KMS-11 (cell line): ENCODE data around the gene FAM83G.

Experiments used
- H2AFZ ChIP-seq: fragments of 200-600 bp; sonication (generic); 2 replicates; pipeline ENCODE4 v1.6.1; 2016; ENCODE audit warnings: antibody characterized with exemption, mixed run types, low read depth
- H3K27ac ChIP-seq: fragments of 200-600 bp; sonication (generic); 2 replicates; pipeline ENCODE4 v1.6.1; 2016; ENCODE audit warnings: mild to moderate bottlenecking, mixed run types
- H3K27me3 ChIP-seq: fragments of 200-600 bp; sonication (generic); 2 replicates; pipeline ENCODE4 v1.6.1; 2017; ENCODE audit warnings: mild to moderate bottlenecking, low read depth, mixed run types, moderate library complexity; ENCODE audit not compliant: insufficient read depth
- H3K36me3 ChIP-seq: fragments of 200-600 bp; sonication (generic); 2 replicates; pipeline ENCODE4 v1.6.1; 2017; ENCODE audit warnings: mild to moderate bottlenecking, mixed run types; ENCODE audit not compliant: insufficient read depth
- H3K4me1 ChIP-seq: fragments of 200-600 bp; sonication (generic); 2 replicates; pipeline ENCODE4 v1.6.1; 2016; ENCODE audit warnings: mild to moderate bottlenecking, low read depth, mixed run types; ENCODE audit not compliant: poor library complexity, severe bottlenecking
- H3K4me2 ChIP-seq: fragments of 200-600 bp; sonication (generic); 2 replicates; pipeline ENCODE4 v1.7.0; 2016; ENCODE audit warnings: mild to moderate bottlenecking, mixed run types
- H3K4me3 ChIP-seq: fragments of 200-600 bp; sonication (generic); IDR thresholded peaks from 2 replicates; pipeline ENCODE4 v1.6.1; 2017; ENCODE audit warnings: low read depth, low read length, mixed read lengths; ENCODE audit not compliant: insufficient read depth
- H3K79me2 ChIP-seq: fragments of 200-600 bp; sonication (generic); 2 replicates; pipeline ENCODE4 v1.6.1; 2016; ENCODE audit warnings: low read depth, mixed run types; ENCODE audit not compliant: insufficient read depth
- H3K9ac ChIP-seq: fragments of 200-600 bp; sonication (generic); 2 replicates; pipeline ENCODE4 v1.6.1; 2016; ENCODE audit warnings: mild to moderate bottlenecking, mixed run types
- H4K20me1 ChIP-seq: fragments of 200-600 bp; sonication (generic); 2 replicates; pipeline ENCODE4 v1.6.1; 2016; ENCODE audit warnings: mild to moderate bottlenecking, mixed run types; ENCODE audit not compliant: insufficient read depth
- CTCF ChIP-seq: fragments of 200-600 bp; sonication (generic); conservative IDR thresholded peaks from 2 replicates; pipeline ENCODE4 v1.6.1; 2017; ENCODE audit warnings: low read depth, mild to moderate bottlenecking, antibody characterized with exemption, low read length, moderate library complexity, mixed read lengths

The FAM83G gene

GRCh38 chr17:18990331-18990730 is 14.2 kb downstream of the FAM83G start:
- Histone ChIP-seq H3K4me3 (no peak overlapping the region), H3K27me3 (no peaks in the 10 kb centered on the region), H3K9ac (no peak overlapping the region), H3K4me2 (no peak overlapping the region), H2AFZ (no peak overlapping the region), H3K79me2 (no peaks in the 10 kb centered on the region), H3K4me1 (peaks cover 8% of the 10 kb centered on the region), H4K20me1 (no peaks in the 10 kb centered on the region), H3K36me3 (no peaks in the 10 kb centered on the region), H3K27ac (no peak overlapping the region)
- TF ChIP-seq CTCF, result no peak

- no peak overlapping the region for H2AFZ ChIP-seq
- H3K36me3 ChIP-seq, result no peaks in the 10 kb centered on the region
- TF ChIP-seq CTCF, result no peak
- no peak overlapping the region for H3K4me2 ChIP-seq
- H3K27ac ChIP-seq, result no peak overlapping the region
- H3K4me3 ChIP-seq, result no peak overlapping the region
- no peaks in the 10 kb centered on the region for H4K20me1 ChIP-seq
- H3K4me1 ChIP-seq, result peaks cover 8% of the 10 kb centered on the region
- no peak overlapping the region for H3K9ac ChIP-seq
- H3K79me2 ChIP-seq, result no peaks in the 10 kb centered on the region
- H3K27me3 ChIP-seq, result no peaks in the 10 kb centered on the region
These were observed 15.9 kb downstream of the FAM83G start for GRCh38 chr17:18988546-18989173.

GRCh38 chr17:18987862-18988545 is 16.6 kb downstream of the FAM83G start:
- TF ChIP-seq CTCF, result no peak
- Histone ChIP-seq H3K4me3 (no peak overlapping the region), H3K79me2 (no peaks in the 10 kb centered on the region), H3K27me3 (no peaks in the 10 kb centered on the region), H3K36me3 (no peaks in the 10 kb centered on the region), H3K4me2 (no peak overlapping the region), H3K9ac (no peak overlapping the region), H3K4me1 (peaks cover 4% of the 10 kb centered on the region), H2AFZ (no peak overlapping the region), H4K20me1 (no peaks in the 10 kb centered on the region), H3K27ac (no peak overlapping the region)

- Histone ChIP-seq H3K27me3 (no peaks in the 10 kb centered on the region), H3K4me2 (no peak overlapping the region), H2AFZ (no peak overlapping the region), H4K20me1 (no peaks in the 10 kb centered on the region), H3K36me3 (no peaks in the 10 kb centered on the region), H3K4me3 (no peak overlapping the region), H3K9ac (no peak overlapping the region), H3K79me2 (no peaks in the 10 kb centered on the region), H3K27ac (no peak overlapping the region), H3K4me1 (no peaks in the 10 kb centered on the region)
- TF ChIP-seq CTCF, result no peak
These were observed 17.3 kb downstream of the FAM83G start for GRCh38 chr17:18987230-18987610.
